ENCODE data around the gene NSUN6.

DNA sequence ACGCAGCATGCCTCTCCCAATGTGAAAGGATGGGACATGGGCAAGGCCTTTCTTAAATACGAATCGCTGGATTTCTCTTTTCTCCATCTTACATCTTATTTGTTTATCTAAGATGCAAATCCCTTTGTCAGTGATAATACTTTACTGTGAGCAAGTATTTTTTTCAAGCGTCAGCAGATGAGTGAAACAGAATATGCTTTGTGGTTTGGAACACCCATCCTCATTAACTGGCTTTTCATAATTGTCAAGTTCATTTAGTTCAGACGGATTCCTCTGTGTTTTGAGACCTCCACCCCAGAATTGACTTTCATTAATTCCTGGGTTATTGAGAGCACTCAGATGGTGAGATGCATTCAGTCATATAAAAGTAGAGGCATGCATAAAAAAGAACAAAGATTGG lies 149.8 kb downstream of the NSUN6 start:
- TF ChIP-seq EZH2 (IDR thresholded peaks at IDR 0.05; ENCODE audit: low read length, missing control alignments), result no peak
- TF ChIP-seq, protein P1, sequence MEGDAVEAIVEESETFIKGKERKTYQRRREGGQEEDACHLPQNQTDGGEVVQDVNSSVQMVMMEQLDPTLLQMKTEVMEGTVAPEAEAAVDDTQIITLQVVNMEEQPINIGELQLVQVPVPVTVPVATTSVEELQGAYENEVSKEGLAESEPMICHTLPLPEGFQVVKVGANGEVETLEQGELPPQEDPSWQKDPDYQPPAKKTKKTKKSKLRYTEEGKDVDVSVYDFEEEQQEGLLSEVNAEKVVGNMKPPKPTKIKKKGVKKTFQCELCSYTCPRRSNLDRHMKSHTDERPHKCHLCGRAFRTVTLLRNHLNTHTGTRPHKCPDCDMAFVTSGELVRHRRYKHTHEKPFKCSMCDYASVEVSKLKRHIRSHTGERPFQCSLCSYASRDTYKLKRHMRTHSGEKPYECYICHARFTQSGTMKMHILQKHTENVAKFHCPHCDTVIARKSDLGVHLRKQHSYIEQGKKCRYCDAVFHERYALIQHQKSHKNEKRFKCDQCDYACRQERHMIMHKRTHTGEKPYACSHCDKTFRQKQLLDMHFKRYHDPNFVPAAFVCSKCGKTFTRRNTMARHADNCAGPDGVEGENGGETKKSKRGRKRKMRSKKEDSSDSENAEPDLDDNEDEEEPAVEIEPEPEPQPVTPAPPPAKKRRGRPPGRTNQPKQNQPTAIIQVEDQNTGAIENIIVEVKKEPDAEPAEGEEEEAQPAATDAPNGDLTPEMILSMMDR (conservative IDR thresholded peaks at IDR 0.05 in 1 of 2, IDR thresholded peaks at IDR 0.05 in 1 of 2; ENCODE audit: low read depth in 1 of 2, low read length in 2 of 2), result no peak

Data from fibroblast of lung (primary cell).